ENCODE results near the gene KCTD8. TPM values are rescaled to one million over a fixed set of nuclear protein-coding genes. Genes with fewer than 3 reads are reported as not detected.
A peak's percentile ranks its signal among the peaks of the same experiment; 100 is the strongest.

Gene KCTD8
- total RNA-seq, 1 donor from 2014 or later, result 0.68 TPM

DNA sequence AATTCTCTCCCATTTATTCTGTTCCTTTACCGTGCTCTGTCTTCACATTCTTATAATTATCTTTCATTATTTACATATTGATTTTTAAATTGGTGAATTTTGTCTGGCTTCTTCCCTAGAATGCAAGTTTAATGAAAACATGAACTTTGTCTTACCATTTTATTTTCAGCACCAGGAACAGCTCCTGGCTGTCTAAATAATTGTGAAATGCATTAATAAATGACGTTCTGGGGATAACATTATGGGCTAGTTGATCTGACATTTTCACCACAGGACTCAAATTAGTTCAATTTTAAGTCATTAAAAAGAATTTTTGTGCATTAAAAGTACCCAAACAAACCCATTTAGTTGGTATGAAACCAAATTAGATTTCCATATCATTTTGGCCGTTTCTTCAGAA is 97.5 kb downstream of the KCTD8 start:
- Histone ChIP-seq H2AFZ (ENCODE audit: low read depth, low read length) (no peak overlapping the region), H3K4me1 (ENCODE audit: insufficient read depth, low read length) (no peaks in the 10 kb centered on the region), H3K4me3 (ENCODE audit: insufficient read depth, low read depth, low read length) (no peak overlapping the region), H3K27ac (ENCODE audit: low read depth, low read length) (no peak overlapping the region), H3K9ac (ENCODE audit: low read length) (no peak overlapping the region), H3K79me2 (ENCODE audit: insufficient read depth, low read length) (no peaks in the 10 kb centered on the region), H3K9me3 (ENCODE audit: insufficient read depth, low read depth, low read length) (no peaks in the 10 kb centered on the region), H4K20me1 (ENCODE audit: insufficient read depth, low read length) (no peaks in the 10 kb centered on the region), H3K4me2 (ENCODE audit: low read length) (no peak overlapping the region), H3K36me3 (ENCODE audit: insufficient read depth, low read length) (no peaks in the 10 kb centered on the region), H3K27me3 (ENCODE audit: insufficient read depth, low read length) (no peaks in the 10 kb centered on the region)
- H3K4me1 Mint-ChIP-seq (ENCODE audit: low read depth, unreplicated experiment), result no peaks in the 10 kb centered on the region
- no peaks in the 10 kb centered on the region for H3K9me3 Mint-ChIP-seq (ENCODE audit: unreplicated experiment)
- no peak overlapping the region for H3K27ac Mint-ChIP-seq (ENCODE audit: unreplicated experiment)
- DNase-seq (ENCODE audit: low read depth) (no peak), FAIRE-seq (no peak)
- no peak overlapping the region for H3K4me3 Mint-ChIP-seq (ENCODE audit: unreplicated experiment)
- TF ChIP-seq EZH2 (IDR thresholded peaks at IDR 0.05; ENCODE audit: insufficient read depth, low read length), result no peak
- TF ChIP-seq, protein P1, sequence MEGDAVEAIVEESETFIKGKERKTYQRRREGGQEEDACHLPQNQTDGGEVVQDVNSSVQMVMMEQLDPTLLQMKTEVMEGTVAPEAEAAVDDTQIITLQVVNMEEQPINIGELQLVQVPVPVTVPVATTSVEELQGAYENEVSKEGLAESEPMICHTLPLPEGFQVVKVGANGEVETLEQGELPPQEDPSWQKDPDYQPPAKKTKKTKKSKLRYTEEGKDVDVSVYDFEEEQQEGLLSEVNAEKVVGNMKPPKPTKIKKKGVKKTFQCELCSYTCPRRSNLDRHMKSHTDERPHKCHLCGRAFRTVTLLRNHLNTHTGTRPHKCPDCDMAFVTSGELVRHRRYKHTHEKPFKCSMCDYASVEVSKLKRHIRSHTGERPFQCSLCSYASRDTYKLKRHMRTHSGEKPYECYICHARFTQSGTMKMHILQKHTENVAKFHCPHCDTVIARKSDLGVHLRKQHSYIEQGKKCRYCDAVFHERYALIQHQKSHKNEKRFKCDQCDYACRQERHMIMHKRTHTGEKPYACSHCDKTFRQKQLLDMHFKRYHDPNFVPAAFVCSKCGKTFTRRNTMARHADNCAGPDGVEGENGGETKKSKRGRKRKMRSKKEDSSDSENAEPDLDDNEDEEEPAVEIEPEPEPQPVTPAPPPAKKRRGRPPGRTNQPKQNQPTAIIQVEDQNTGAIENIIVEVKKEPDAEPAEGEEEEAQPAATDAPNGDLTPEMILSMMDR (IDR thresholded peaks at IDR 0.05; ENCODE audit: insufficient read depth, low read depth, low read length), result no peak
- no peaks in the 10 kb centered on the region for H3K36me3 Mint-ChIP-seq (ENCODE audit: low read depth, unreplicated experiment)
- no peaks in the 10 kb centered on the region for H3K27me3 Mint-ChIP-seq (ENCODE audit: low read depth, unreplicated experiment)

DNA sequence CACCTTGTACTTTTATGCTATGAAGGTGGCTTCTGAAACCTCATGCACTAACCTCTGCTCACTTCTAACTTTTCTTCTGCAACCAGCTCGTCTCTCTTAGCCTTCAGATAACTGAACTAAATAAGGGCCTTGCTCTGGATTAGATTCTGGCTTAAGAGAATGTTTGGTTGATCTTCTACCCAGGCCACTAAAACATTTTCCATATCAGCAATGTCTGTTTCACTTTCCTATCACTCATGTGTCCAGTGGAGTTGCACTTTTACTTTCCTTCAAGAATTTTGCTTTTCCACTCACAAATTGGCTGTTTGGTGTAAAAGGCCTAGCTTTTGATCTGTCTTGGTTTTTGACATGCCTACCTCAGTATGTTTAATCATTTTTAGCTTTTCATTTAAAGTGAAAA is 105.8 kb downstream of the KCTD8 start:
- Histone ChIP-seq H3K9me3 (ENCODE audit: insufficient read depth, low read depth, low read length) (no peaks in the 10 kb centered on the region), H3K4me2 (ENCODE audit: low read length) (no peak overlapping the region), H3K27me3 (ENCODE audit: insufficient read depth, low read length) (no peaks in the 10 kb centered on the region), H3K9ac (ENCODE audit: low read length) (no peak overlapping the region), H3K4me1 (ENCODE audit: insufficient read depth, low read length) (no peaks in the 10 kb centered on the region), H3K79me2 (ENCODE audit: insufficient read depth, low read length) (no peaks in the 10 kb centered on the region), H4K20me1 (ENCODE audit: insufficient read depth, low read length) (no peaks in the 10 kb centered on the region), H3K27ac (ENCODE audit: low read depth, low read length) (no peak overlapping the region), H3K36me3 (ENCODE audit: insufficient read depth, low read length) (no peaks in the 10 kb centered on the region), H2AFZ (ENCODE audit: low read depth, low read length) (no peak overlapping the region), H3K4me3 (ENCODE audit: insufficient read depth, low read depth, low read length) (no peak overlapping the region)
- no peak overlapping the region for H3K27ac Mint-ChIP-seq (ENCODE audit: unreplicated experiment)
- H3K4me3 Mint-ChIP-seq (ENCODE audit: unreplicated experiment), result no peak overlapping the region
- H3K27me3 Mint-ChIP-seq (ENCODE audit: low read depth, unreplicated experiment), result no peaks in the 10 kb centered on the region
- no peaks in the 10 kb centered on the region for H3K9me3 Mint-ChIP-seq (ENCODE audit: unreplicated experiment)
- H3K36me3 Mint-ChIP-seq (ENCODE audit: low read depth, unreplicated experiment), result no peaks in the 10 kb centered on the region
- FAIRE-seq, result no peak
- no peaks in the 10 kb centered on the region for H3K4me1 Mint-ChIP-seq (ENCODE audit: low read depth, unreplicated experiment)
- no peak for TF ChIP-seq EZH2 (IDR thresholded peaks at IDR 0.05; ENCODE audit: insufficient read depth, low read length)
- TF ChIP-seq, protein P1 (IDR thresholded peaks at IDR 0.05; ENCODE audit: insufficient read depth, low read depth, low read length), result no peak
- no peak for DNase-seq (ENCODE audit: low read depth)

DNA sequence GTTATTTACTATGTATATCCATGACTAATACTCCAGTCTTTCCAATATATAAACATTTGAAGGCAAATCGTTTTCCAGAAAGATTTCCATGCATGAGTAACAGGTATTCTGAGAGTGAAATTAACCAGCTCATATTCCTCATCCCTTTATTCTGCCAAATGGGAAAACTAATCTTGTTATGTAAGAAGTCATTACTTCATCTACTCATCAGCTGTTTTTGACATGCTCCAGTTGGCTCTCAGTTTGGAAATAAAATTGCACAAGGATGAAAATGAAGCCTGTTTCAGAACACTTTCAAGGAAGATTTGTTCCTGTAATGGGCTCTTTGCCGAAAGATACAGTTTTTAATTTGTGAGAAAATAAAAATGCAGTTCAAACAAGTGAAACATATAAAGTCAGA is 121.9 kb downstream of the KCTD8 start:
- H3K27ac ChIP-seq (ENCODE audit: low read depth, low read length), result no peak overlapping the region
- H3K9me3 ChIP-seq (ENCODE audit: insufficient read depth, low read depth, low read length), result no peaks in the 10 kb centered on the region
- no peaks in the 10 kb centered on the region for H3K79me2 ChIP-seq (ENCODE audit: insufficient read depth, low read length)
- H3K27me3 Mint-ChIP-seq (ENCODE audit: low read depth, unreplicated experiment), result no peaks in the 10 kb centered on the region
- no peaks in the 10 kb centered on the region for H3K9me3 Mint-ChIP-seq (ENCODE audit: unreplicated experiment)
- no peak for TF ChIP-seq EZH2 (IDR thresholded peaks at IDR 0.05; ENCODE audit: insufficient read depth, low read length)
- TF ChIP-seq, protein P1 (IDR thresholded peaks at IDR 0.05; ENCODE audit: insufficient read depth, low read depth, low read length), result no peak
- FAIRE-seq, result no peak
- no peaks in the 10 kb centered on the region for H3K36me3 ChIP-seq (ENCODE audit: insufficient read depth, low read length)
- no peaks in the 10 kb centered on the region for H3K4me1 Mint-ChIP-seq (ENCODE audit: low read depth, unreplicated experiment)
- DNase-seq (ENCODE audit: low read depth), result peak; percentile 25
- H4K20me1 ChIP-seq (ENCODE audit: insufficient read depth, low read length), result no peaks in the 10 kb centered on the region
- H3K4me3 Mint-ChIP-seq (ENCODE audit: unreplicated experiment), result no peak overlapping the region
- no peak overlapping the region for H3K4me2 ChIP-seq (ENCODE audit: low read length)
- H3K9ac ChIP-seq (ENCODE audit: low read length), result no peak overlapping the region
- no peaks in the 10 kb centered on the region for H3K36me3 Mint-ChIP-seq (ENCODE audit: low read depth, unreplicated experiment)
- no peaks in the 10 kb centered on the region for H3K4me1 ChIP-seq (ENCODE audit: insufficient read depth, low read length)
- H3K4me3 ChIP-seq (ENCODE audit: insufficient read depth, low read depth, low read length), result no peak overlapping the region
- H3K27me3 ChIP-seq (ENCODE audit: insufficient read depth, low read length), result no peaks in the 10 kb centered on the region
- H2AFZ ChIP-seq (ENCODE audit: low read depth, low read length), result no peak overlapping the region
- H3K27ac Mint-ChIP-seq (ENCODE audit: unreplicated experiment), result no peak overlapping the region
